ENCODE data around the gene GARRE1. TPM values are rescaled to one million over a fixed set of nuclear protein-coding genes. Genes with fewer than 3 reads are reported as not detected.

GARRE1 gene
- polyA plus RNA-seq, 3 donors, result 1.1 to 6.2 (median 2.1) TPM

- H3K36me3 Mint-ChIP-seq, result no peaks in the 10 kb centered on the region
- DNase-seq, result no peak
- WGBS (ENCODE audit: insufficient coverage), result 97% methylated on average over 13 of the region's 17 CpGs
Measured at GRCh38 chr19:34243876-34244578, 10.3 kb upstream of the GARRE1 start.

GRCh38 chr19:34244611-34245299 is 9.6 kb upstream of the GARRE1 start:
- Histone ChIP-seq H3K79me2 (ENCODE audit: insufficient read depth, low read length) (no peaks in the 10 kb centered on the region), H2AFZ (ENCODE audit: insufficient read depth, low read depth, low read length, poor library complexity, severe bottlenecking) (no peak overlapping the region), H3K9ac (ENCODE audit: insufficient read depth, low read length, poor library complexity, severe bottlenecking) (no peak overlapping the region), H4K20me1 (ENCODE audit: insufficient read depth, low read length) (no peaks in the 10 kb centered on the region), H3K4me3 (replicated peaks in 1 of 3; ENCODE audit: low read depth in 2 of 3, low read length in 3 of 3) (no peak overlapping the region), H3K9me3 (replicated peaks in 1 of 2; ENCODE audit: control insufficient read depth in 1 of 2, insufficient read depth in 1 of 2, low read length in 2 of 2) (no peaks in the 10 kb centered on the region), H3K36me3 (replicated peaks in 1 of 2; ENCODE audit: control insufficient read depth in 1 of 2, insufficient read depth in 2 of 2, low read length in 2 of 2) (no peaks in the 10 kb centered on the region), H3K4me1 (ENCODE audit: control insufficient read depth in 1 of 2, insufficient read depth in 2 of 2, low read length in 2 of 2) (no peaks in the 10 kb centered on the region), H3K27me3 (ENCODE audit: control insufficient read depth in 2 of 2, insufficient read depth in 2 of 2, low read length in 2 of 2) (no peaks in the 10 kb centered on the region), H3K4me2 (replicated peaks; ENCODE audit: extremely low read depth, low read length, poor library complexity, severe bottlenecking) (no peak overlapping the region), H3K27ac (ENCODE audit: low read depth in 1 of 2, low read length in 2 of 2) (no peak overlapping the region)
- 91% methylated on average over 11 of the region's 13 CpGs for WGBS (ENCODE audit: insufficient coverage)
- H3K27me3 Mint-ChIP-seq (ENCODE audit: low read depth in 3 of 3), result peaks cover 3 to 16% (median 4%) of the 10 kb centered on the region in 3 donors
- no peak for TF ChIP-seq CTCF (IDR thresholded peaks at IDR 0.05)
- intact Hi-C loops (cut with micrococcal nuclease), result no loop called here
- no peak overlapping the region for H3K27ac Mint-ChIP-seq
- no peaks in the 10 kb centered on the region for H3K36me3 Mint-ChIP-seq
- no peak overlapping the region for H3K4me3 Mint-ChIP-seq
- H3K4me1 Mint-ChIP-seq, result no peaks in the 10 kb centered on the region
- H3K9me3 Mint-ChIP-seq, result no peaks in the 10 kb centered on the region
- no peak for DNase-seq

More at GRCh38 chr19:34243876-34244578, 10.3 kb upstream of the GARRE1 start:
- Mint-ChIP-seq H3K4me3 (no peak overlapping the region), H3K27ac (no peak overlapping the region), H3K9me3 (no peaks in the 10 kb centered on the region), H3K27me3 (ENCODE audit: low read depth in 3 of 3) (peaks cover 3 to 13% (median 4%) of the 10 kb centered on the region in 3 donors), H3K4me1 (no peaks in the 10 kb centered on the region)
- H3K79me2 ChIP-seq (ENCODE audit: insufficient read depth, low read length), result no peaks in the 10 kb centered on the region
- H3K9ac ChIP-seq (ENCODE audit: insufficient read depth, low read length, poor library complexity, severe bottlenecking), result no peak overlapping the region
- TF ChIP-seq CTCF (IDR thresholded peaks at IDR 0.05), result no peak
- H4K20me1 ChIP-seq (ENCODE audit: insufficient read depth, low read length), result no peaks in the 10 kb centered on the region
- H3K27ac ChIP-seq (ENCODE audit: low read depth in 1 of 2, low read length in 2 of 2), result no peak overlapping the region
- H3K27me3 ChIP-seq (ENCODE audit: control insufficient read depth in 2 of 2, insufficient read depth in 2 of 2, low read length in 2 of 2), result no peaks in the 10 kb centered on the region
- no peaks in the 10 kb centered on the region for H3K36me3 ChIP-seq (replicated peaks in 1 of 2; ENCODE audit: control insufficient read depth in 1 of 2, insufficient read depth in 2 of 2, low read length in 2 of 2)
- H3K9me3 ChIP-seq (replicated peaks in 1 of 2; ENCODE audit: control insufficient read depth in 1 of 2, insufficient read depth in 1 of 2, low read length in 2 of 2), result no peaks in the 10 kb centered on the region
- intact Hi-C loops (cut with micrococcal nuclease), result no loop called here
- H3K4me3 ChIP-seq (replicated peaks in 1 of 3; ENCODE audit: low read depth in 2 of 3, low read length in 3 of 3), result no peak overlapping the region
- no peak overlapping the region for H2AFZ ChIP-seq (ENCODE audit: insufficient read depth, low read depth, low read length, poor library complexity, severe bottlenecking)
- H3K4me2 ChIP-seq (replicated peaks; ENCODE audit: extremely low read depth, low read length, poor library complexity, severe bottlenecking), result no peak overlapping the region
- H3K4me1 ChIP-seq (ENCODE audit: control insufficient read depth in 1 of 2, insufficient read depth in 2 of 2, low read length in 2 of 2), result no peaks in the 10 kb centered on the region
